K562 (cell line): ENCODE data around the gene GRHPR. TPM values are rescaled to one million over a fixed set of nuclear protein-coding genes. Genes with fewer than 3 reads are reported as not detected.

Experiments used
- ARID2 ChIP-seq: fragments of 450-650 bp; IDR thresholded peaks from 2 replicates; pipeline ENCODE4 v1.6.1; 2017; ENCODE audit warnings: antibody characterized with exemption, mild to moderate bottlenecking
- ASH1L ChIP-seq: fragments of 450-650 bp; IDR thresholded peaks from 2 replicates; pipeline ENCODE4 v1.6.1; 2018; ENCODE audit warnings: borderline replicate concordance, mild to moderate bottlenecking, low read depth; ENCODE audit not compliant: partially characterized antibody
- BACH1 ChIP-seq: fragments of 200-800 bp; sonication (Bioruptor generic); IDR thresholded peaks from 2 replicates; pipeline ENCODE4 v1.6.1; 2016; ENCODE audit warnings: missing genetic modification characterization, missing compliant biosample characterization
- FOXM1 ChIP-seq, 2 experiments: fragments of 450-650 bp in 1 of 2; sonication (generic) in 1 of 2; formaldehyde crosslinking in 1 of 2; IDR thresholded peaks; 2 replicates each; pipeline versions ENCODE4 v1.6.1 to v1.9.0; 2017 to 2022; ENCODE audit warnings: low read depth in 2 of 2, mild to moderate bottlenecking in 2 of 2, missing genetic modification reagents in 1 of 2, moderate library complexity in 1 of 2
- HDAC2 ChIP-seq: fragments of 450-650 bp; IDR thresholded peaks from 2 replicates; pipeline ENCODE4 v1.6.1; 2016; ENCODE audit warnings: mild to moderate bottlenecking
- NFE2 ChIP-seq: IDR thresholded peaks from 2 replicates; pipeline ENCODE4 v1.6.1; 2014; ENCODE audit warnings: antibody characterized with exemption, low read depth
- NRF1 ChIP-seq, 2 experiments: fragments of 450-650 bp; IDR thresholded peaks in 1 of 2; conservative IDR thresholded peaks in 1 of 2; 2 replicates each; pipeline ENCODE4 v1.6.1; 2014; ENCODE audit warnings: mild to moderate bottlenecking in 2 of 2
- SP1 ChIP-seq: sonication (generic); formaldehyde crosslinking; IDR thresholded peaks from 2 replicates; pipeline ENCODE4 v1.8.1; 2022; ENCODE audit warnings: mild to moderate bottlenecking, missing genetic modification reagents
- U2AF1 ChIP-seq: fragments of 200-400 bp; formaldehyde crosslinking; optimal IDR thresholded peaks from 2 replicates; pipeline ENCODE3; 2017; ENCODE audit warnings: mild to moderate bottlenecking, low read depth, low read length, moderate library complexity
- XRCC5 ChIP-seq: fragments of 200-400 bp; formaldehyde crosslinking; IDR thresholded peaks from 2 replicates; pipeline ENCODE4 v1.6.1; 2017; ENCODE audit warnings: low read depth, mild to moderate bottlenecking, low read length
- ZNF224 ChIP-seq: sonication (generic); formaldehyde crosslinking; IDR thresholded peaks from 2 replicates; pipeline ENCODE4 v1.8.0; 2022; ENCODE audit warnings: mild to moderate bottlenecking, missing genetic modification reagents
- ZNF445 ChIP-seq: fragments of 250-450 bp; sonication (Bioruptor Pico); IDR thresholded peaks from 2 replicates; pipeline ENCODE4 v1.4.0; 2020; ENCODE audit warnings: low read depth, mild to moderate bottlenecking, moderate library complexity
- polyA plus RNA-seq, 8 experiments: library from polyadenylated mRNA; depleted of rRNA in 4 of 8; stranded (reverse) in 5 of 8; unstranded in 3 of 8; fragments of >200 nt; fragmentation: Nextera tagmentation in 2 of 8; fragmentation: Illumina TruSeq in 1 of 8; extraction: Ambion mirVana in 2 of 8; extraction: Trizol in 1 of 8; gene quantifications; 2 replicates each; pipeline versions ENCODE4 v1.2.1 to v1.2.3, GENCODE V29; 2011 to 2014; ENCODE audit warnings: inconsistent platforms in 1 of 8, missing spikeins in 1 of 8
- total RNA-seq, 7 experiments: library from RNA; depleted of rRNA in 6 of 7; stranded (reverse); fragments of >200 nt in 6 of 7; fragmentation: Illumina TruSeq in 2 of 7; extraction: Trizol in 2 of 7; gene quantifications; 2 replicates each; pipeline versions ENCODE4 v1.2.1 to v1.2.3, GENCODE V29; 2011 to 2021; ENCODE audit warnings: low replicate concordance in 1 of 7
- TF ChIP-seq, protein P1 (sequence below), 2 experiments: fragments of 450-650 bp; conservative IDR thresholded peaks; 2 replicates each; pipeline ENCODE4 v1.6.1; 2017; ENCODE audit warnings: mild to moderate bottlenecking in 2 of 2, moderate library complexity in 2 of 2
- TF ChIP-seq, protein P2 (sequence below): sonication (generic); formaldehyde crosslinking; IDR thresholded peaks from 2 replicates; pipeline ENCODE4 v1.5.0; 2020; ENCODE audit warnings: missing genetic modification reagents
- TF ChIP-seq, protein P3 (sequence below): fragments of 200-800 bp; sonication (Bioruptor generic); IDR thresholded peaks from 2 replicates; pipeline ENCODE4 v1.6.1; 2017; ENCODE audit warnings: missing genetic modification characterization, missing compliant biosample characterization
- TF ChIP-seq, protein P4 (sequence below): IDR thresholded peaks from 2 replicates; pipeline ENCODE4 v1.6.1; 2016; ENCODE audit warnings: missing genetic modification characterization, missing compliant biosample characterization
- TF ChIP-seq, protein P5 (sequence below): sonication (generic); IDR thresholded peaks from 2 replicates; pipeline ENCODE4 v1.6.1; 2016

Gene GRHPR
- total and polyA plus RNA-seq, 9 of the 15 experiments (the other 6 are each of a cell fraction or from before 2014, with no cell fraction given), result 38.9 to 144 (median 120) TPM

DNA sequence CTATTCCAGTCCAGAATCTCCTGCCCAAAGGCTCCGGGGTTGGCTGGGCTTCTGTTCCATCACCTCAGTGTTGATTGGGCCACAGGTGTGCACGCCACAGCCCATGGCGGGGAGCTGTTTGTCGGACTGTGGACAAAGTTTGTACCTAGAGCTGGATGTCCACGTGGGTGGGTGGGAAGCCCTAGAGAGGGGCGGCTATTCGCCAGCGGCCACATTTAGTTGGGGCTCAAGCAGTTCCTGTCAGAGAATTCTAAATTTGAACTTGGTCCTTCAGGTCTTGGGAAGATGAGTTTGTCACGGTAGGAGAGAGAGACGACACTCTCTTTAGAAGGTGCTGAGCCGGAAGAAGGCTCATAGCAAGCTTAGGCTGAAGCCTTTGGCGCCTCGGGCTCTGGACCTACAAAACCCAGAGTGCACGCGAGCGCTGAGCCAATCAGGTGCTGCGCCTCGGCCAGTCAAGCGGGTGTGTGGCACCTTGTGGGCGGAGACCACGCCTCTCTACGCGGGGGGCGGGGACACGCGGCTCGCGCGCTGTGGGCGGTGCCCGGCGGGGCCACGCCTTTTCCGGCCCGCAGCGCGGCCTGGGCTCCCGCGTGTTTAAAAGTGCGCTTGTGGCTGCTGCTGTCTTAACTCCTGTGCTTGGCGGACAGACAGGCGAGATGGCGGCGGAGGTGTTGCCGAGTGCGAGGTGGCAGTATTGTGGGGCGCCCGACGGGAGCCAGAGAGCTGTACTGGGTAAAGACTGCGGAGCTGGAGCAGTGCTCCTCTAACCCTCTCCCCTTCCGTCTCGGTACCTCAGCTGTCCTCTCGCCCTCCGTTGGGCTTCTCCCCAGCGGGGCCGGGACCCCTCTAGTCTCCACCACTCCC, 63.1 kb downstream of the GRHPR start, which contains the start of gene POLR1E (continued):
- TF ChIP-seq, protein P1, sequence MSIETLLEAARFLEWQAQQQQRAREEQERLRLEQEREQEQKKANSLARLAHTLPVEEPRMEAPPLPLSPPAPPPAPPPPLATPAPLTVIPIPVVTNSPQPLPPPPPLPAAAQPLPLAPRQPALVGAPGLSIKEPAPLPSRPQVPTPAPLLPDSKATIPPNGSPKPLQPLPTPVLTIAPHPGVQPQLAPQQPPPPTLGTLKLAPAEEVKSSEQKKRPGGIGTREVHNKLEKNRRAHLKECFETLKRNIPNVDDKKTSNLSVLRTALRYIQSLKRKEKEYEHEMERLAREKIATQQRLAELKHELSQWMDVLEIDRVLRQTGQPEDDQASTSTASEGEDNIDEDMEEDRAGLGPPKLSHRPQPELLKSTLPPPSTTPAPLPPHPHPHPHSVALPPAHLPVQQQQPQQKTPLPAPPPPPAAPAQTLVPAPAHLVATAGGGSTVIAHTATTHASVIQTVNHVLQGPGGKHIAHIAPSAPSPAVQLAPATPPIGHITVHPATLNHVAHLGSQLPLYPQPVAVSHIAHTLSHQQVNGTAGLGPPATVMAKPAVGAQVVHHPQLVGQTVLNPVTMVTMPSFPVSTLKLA (conservative IDR thresholded peaks at IDR 0.05), result peak; percentile 93 to 97
- TF ChIP-seq, protein P2, sequence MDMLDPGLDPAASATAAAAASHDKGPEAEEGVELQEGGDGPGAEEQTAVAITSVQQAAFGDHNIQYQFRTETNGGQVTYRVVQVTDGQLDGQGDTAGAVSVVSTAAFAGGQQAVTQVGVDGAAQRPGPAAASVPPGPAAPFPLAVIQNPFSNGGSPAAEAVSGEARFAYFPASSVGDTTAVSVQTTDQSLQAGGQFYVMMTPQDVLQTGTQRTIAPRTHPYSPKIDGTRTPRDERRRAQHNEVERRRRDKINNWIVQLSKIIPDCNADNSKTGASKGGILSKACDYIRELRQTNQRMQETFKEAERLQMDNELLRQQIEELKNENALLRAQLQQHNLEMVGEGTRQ (CRISPR knock-in tag), result peak; percentile 52
- TF ChIP-seq FOXM1 (IDR thresholded peaks at IDR 0.05; ENCODE audit: low read depth) (no peak), FOXM1 (CRISPR knock-in tag; IDR thresholded peaks at IDR 0.05; ENCODE audit: low read depth) (no peak), HDAC2 (peak; percentile 53; the same call in 1 of the 2 replicates), ASH1L (no peak), ARID2 (no peak), ZNF224 (CRISPR knock-in tag) (no peak), U2AF1 (no peak), SP1 (CRISPR knock-in tag) (peak; percentile 95), BACH1 (tag) (no peak), XRCC5 (peak; percentile 79), NRF1 (conservative IDR thresholded peaks at IDR 0.05 in 1 of 2, IDR thresholded peaks at IDR 0.05 in 1 of 2) (peak; percentile 76 to 81), NFE2 (no peak), ZNF445 (CRISPR knock-in tag) (no peak)
- TF ChIP-seq, protein P3, sequence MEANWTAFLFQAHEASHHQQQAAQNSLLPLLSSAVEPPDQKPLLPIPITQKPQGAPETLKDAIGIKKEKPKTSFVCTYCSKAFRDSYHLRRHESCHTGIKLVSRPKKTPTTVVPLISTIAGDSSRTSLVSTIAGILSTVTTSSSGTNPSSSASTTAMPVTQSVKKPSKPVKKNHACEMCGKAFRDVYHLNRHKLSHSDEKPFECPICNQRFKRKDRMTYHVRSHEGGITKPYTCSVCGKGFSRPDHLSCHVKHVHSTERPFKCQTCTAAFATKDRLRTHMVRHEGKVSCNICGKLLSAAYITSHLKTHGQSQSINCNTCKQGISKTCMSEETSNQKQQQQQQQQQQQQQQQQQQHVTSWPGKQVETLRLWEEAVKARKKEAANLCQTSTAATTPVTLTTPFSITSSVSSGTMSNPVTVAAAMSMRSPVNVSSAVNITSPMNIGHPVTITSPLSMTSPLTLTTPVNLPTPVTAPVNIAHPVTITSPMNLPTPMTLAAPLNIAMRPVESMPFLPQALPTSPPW (CRISPR knock-in tag), result peak; percentile 7; the same call in 1 of the 2 replicates
- TF ChIP-seq, protein P4, sequence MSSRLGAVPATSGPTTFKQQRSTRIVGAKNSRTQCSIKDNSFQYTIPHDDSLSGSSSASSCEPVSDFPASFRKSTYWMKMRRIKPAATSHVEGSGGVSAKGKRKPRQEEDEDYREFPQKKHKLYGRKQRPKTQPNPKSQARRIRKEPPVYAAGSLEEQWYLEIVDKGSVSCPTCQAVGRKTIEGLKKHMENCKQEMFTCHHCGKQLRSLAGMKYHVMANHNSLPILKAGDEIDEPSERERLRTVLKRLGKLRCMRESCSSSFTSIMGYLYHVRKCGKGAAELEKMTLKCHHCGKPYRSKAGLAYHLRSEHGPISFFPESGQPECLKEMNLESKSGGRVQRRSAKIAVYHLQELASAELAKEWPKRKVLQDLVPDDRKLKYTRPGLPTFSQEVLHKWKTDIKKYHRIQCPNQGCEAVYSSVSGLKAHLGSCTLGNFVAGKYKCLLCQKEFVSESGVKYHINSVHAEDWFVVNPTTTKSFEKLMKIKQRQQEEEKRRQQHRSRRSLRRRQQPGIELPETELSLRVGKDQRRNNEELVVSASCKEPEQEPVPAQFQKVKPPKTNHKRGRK (tag), result no peak
- TF ChIP-seq, protein P5, sequence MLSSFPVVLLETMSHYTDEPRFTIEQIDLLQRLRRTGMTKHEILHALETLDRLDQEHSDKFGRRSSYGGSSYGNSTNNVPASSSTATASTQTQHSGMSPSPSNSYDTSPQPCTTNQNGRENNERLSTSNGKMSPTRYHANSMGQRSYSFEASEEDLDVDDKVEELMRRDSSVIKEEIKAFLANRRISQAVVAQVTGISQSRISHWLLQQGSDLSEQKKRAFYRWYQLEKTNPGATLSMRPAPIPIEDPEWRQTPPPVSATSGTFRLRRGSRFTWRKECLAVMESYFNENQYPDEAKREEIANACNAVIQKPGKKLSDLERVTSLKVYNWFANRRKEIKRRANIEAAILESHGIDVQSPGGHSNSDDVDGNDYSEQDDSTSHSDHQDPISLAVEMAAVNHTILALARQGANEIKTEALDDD, result no peak
